ENCODE results near the gene CHRDL2.

- TF ChIP-seq, protein P1, sequence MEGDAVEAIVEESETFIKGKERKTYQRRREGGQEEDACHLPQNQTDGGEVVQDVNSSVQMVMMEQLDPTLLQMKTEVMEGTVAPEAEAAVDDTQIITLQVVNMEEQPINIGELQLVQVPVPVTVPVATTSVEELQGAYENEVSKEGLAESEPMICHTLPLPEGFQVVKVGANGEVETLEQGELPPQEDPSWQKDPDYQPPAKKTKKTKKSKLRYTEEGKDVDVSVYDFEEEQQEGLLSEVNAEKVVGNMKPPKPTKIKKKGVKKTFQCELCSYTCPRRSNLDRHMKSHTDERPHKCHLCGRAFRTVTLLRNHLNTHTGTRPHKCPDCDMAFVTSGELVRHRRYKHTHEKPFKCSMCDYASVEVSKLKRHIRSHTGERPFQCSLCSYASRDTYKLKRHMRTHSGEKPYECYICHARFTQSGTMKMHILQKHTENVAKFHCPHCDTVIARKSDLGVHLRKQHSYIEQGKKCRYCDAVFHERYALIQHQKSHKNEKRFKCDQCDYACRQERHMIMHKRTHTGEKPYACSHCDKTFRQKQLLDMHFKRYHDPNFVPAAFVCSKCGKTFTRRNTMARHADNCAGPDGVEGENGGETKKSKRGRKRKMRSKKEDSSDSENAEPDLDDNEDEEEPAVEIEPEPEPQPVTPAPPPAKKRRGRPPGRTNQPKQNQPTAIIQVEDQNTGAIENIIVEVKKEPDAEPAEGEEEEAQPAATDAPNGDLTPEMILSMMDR (IDR thresholded peaks at IDR 0.05): no peak
- TF ChIP-seq POLR2A (IDR thresholded peaks at IDR 0.05): no peak
These were observed 17.5 kb downstream of the CHRDL2 start for GRCh38 chr11:74713686-74714085.

All from testis (tissue), 2 donors.